ENCODE results near the gene ASCL5. TPM values are rescaled to one million over a fixed set of nuclear protein-coding genes. Genes with fewer than 3 reads are reported as not detected.

Gene ASCL5
- total RNA-seq, 4 donors from 2014 or later = not detected

DNA sequence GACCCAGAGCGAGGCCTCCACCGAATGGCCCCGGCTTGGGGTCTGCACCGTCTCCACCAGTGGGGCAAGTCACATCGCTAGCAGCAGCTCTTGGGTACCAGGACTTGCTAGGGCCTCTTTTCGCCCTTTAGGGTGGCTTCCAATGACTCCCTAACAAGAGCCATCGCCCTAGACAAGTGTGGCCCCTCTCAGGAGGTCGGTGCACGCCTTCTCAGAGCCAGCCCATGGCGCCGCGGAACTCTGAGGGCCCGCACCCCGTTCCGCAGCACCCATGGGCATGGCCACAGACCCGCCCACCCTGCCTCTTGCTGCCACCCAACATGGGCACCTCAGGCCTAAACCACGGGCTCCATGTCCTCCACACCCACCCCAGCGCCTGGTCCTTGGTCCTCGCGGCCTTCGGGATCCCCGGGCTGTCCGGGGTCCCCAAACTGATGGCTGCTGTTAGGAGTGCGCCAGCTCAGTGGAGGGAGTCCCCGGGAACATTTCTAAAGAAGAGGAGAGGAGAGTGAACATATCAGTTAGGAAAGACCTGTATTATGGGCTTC, 11.5 kb downstream of the ASCL5 start:
- Histone ChIP-seq H3K27ac (no peak overlapping the region), H3K4me3 (peak overlapping the region in 1 of 2 donors; percentile 64), H3K27me3 (peaks cover 12% of the 10 kb centered on the region), H3K9me3 (no peaks in the 10 kb centered on the region), H3K36me3 (no peaks in the 10 kb centered on the region), H3K4me1 (peaks cover 0 to 32% (median 0%) of the 10 kb centered on the region in 3 donors)
- ATAC-seq = no peak
- TF ChIP-seq, protein P1, sequence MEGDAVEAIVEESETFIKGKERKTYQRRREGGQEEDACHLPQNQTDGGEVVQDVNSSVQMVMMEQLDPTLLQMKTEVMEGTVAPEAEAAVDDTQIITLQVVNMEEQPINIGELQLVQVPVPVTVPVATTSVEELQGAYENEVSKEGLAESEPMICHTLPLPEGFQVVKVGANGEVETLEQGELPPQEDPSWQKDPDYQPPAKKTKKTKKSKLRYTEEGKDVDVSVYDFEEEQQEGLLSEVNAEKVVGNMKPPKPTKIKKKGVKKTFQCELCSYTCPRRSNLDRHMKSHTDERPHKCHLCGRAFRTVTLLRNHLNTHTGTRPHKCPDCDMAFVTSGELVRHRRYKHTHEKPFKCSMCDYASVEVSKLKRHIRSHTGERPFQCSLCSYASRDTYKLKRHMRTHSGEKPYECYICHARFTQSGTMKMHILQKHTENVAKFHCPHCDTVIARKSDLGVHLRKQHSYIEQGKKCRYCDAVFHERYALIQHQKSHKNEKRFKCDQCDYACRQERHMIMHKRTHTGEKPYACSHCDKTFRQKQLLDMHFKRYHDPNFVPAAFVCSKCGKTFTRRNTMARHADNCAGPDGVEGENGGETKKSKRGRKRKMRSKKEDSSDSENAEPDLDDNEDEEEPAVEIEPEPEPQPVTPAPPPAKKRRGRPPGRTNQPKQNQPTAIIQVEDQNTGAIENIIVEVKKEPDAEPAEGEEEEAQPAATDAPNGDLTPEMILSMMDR (IDR thresholded peaks at IDR 0.05) = no peak
- no peak for TF ChIP-seq EP300 (IDR thresholded peaks at IDR 0.05)
- TF ChIP-seq POLR2A (IDR thresholded peaks at IDR 0.05) = no peak
- TF ChIP-seq POLR2AphosphoS5 (IDR thresholded peaks at IDR 0.05) = no peak
- WGBS, 2 donors (ENCODE audit: low coverage in 1 of 2) = 100% methylated on average over 2 to 4 of the region's 25 CpGs

DNA sequence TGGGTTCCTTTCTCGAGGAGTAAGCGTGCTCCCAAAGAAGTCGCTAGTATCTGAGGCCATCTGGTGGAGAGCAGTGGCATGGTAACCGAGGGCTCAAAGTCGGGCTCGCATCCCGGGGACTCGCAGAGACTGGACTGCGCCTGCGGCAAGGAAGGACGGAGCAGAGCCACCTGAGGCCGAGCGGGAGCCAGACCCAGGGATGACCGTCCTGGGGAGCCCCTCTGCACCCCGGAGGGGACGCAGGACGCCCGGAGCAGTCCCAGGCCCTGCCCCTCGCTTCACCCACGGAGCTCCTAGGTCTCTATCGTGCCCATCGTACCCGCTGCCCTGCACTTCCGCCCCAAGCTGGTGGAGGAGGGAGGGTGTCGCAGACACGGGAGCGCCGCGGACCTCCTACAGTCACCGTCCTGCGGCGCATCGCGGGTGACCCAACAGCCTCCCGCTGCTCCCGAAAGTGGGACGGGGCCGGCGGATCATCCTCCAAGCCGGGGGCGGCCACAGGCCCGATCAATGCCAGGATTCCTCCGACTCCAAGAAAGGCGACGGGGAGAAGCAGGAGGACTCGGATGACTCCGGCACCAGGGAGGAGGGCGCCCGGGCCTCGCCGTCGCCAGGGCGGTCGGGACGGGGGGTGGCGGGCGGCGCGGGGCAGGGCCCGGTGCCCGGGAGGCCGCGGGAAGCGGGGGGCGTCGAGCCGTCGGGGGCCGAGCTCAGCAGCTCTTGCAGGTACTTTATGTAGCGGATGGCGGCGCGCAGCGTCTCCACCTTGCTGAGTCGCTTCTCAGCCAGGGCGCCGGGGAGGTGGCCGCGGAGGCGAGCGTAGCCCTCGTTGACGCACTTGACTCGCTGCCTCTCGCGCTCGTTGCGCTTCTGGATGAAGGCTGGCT, 12.5 kb downstream of the ASCL5 start:
- WGBS, 2 donors (ENCODE audit: low coverage in 1 of 2) = no CpG with 5 or more reads among the region's 88 CpGs
- Histone ChIP-seq H3K9me3 (no peaks in the 10 kb centered on the region), H3K36me3 (no peaks in the 10 kb centered on the region), H3K4me3 (peak overlapping the region; percentile 29 to 64), H3K27me3 (peaks cover 5% of the 10 kb centered on the region), H3K4me1 (peaks cover 0 to 23% (median 0%) of the 10 kb centered on the region in 3 donors), H3K27ac (peak overlapping the region in 3 of 4 donors; percentile 44 to 76 (median 74))
- ATAC-seq = peak; percentile 93
- peak; percentile 68 for TF ChIP-seq POLR2AphosphoS5 (IDR thresholded peaks at IDR 0.05)
- TF ChIP-seq EP300 (IDR thresholded peaks at IDR 0.05) = no peak
- TF ChIP-seq, protein P1 (IDR thresholded peaks at IDR 0.05) = peak in 3 of 4 experiments; percentile 82 to 93 (median 88)
- peak in 1 of 2 donors; percentile 37 for TF ChIP-seq POLR2A (IDR thresholded peaks at IDR 0.05)

DNA sequence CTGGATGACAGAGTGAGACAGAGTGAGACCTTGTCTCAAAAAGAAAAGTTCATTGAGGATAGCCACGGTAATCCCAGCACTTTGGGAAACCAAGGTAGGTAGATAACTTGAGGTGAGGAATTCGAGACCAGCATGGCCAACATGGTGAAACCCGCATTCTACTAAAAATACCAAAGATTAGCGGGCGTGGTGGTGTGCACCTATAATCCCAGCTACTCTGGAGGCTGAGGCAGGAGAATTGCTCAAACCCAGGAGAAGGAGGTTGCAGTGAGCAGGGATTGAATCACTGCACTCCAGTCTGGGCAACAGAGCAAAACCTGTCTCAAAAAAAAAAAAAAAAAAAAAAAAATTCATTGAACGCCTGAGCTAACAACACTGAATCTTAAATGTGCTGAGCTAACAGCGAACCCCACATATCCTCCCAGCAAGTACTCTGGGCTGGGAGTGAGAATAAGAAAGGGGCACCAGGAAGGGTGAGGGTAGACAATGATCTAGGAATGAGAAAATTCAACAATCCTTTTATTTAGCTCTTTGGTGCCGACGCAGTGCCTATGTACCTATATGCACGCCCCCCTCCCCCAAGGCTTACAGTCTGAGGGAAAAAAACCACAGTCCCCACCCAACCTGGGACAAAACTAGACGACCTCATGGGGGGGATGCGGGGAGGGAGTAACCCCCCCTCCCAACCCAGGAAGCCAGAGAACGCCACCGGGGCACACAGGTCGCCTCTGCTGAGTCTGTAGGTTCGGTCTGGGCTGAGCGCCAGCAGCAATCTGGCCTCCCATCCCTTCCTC, 13.3 kb downstream of the ASCL5 start:
- H3K4me1 ChIP-seq = peaks cover 0 to 19% (median 0%) of the 10 kb centered on the region in 3 donors
- peak overlapping the region in 1 of 2 donors; percentile 64 for H3K4me3 ChIP-seq
- no peaks in the 10 kb centered on the region for H3K9me3 ChIP-seq
- ATAC-seq = no peak
- H3K36me3 ChIP-seq = no peaks in the 10 kb centered on the region
- peaks cover 5% of the 10 kb centered on the region for H3K27me3 ChIP-seq
- 49 to 66% methylated on average over 10 to 12 of the region's 17 CpGs for WGBS, 2 donors (ENCODE audit: low coverage in 1 of 2)
- TF ChIP-seq POLR2AphosphoS5 (IDR thresholded peaks at IDR 0.05) (no peak), POLR2A (IDR thresholded peaks at IDR 0.05) (no peak), EP300 (IDR thresholded peaks at IDR 0.05) (no peak)
- TF ChIP-seq, protein P1 (IDR thresholded peaks at IDR 0.05) = no peak
- peak overlapping the region in 2 of 4 donors; percentile 44 to 74 for H3K27ac ChIP-seq

DNA sequence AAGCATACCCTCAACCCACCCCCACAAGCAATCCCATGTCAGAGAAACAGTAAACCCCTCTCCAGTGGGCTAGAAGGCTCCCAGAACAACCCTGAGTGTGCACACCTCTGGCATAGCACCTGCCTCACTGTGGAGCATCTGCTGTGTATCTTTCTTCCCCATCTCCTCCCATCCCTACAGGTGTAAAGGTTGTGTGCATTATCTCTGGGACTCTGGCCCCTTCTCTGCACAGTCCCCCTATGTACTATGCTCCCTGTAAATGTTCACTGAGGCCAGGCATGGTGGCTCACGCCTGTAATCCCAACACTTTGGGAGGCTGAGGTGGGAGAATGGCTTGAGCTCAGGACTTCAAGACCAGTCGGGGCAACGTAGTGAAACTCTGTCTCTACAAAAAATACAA, 14.1 kb downstream of the ASCL5 start:
- Histone ChIP-seq H3K9me3 (no peaks in the 10 kb centered on the region), H3K36me3 (no peaks in the 10 kb centered on the region), H3K27me3 (peaks cover 5% of the 10 kb centered on the region), H3K4me3 (no peak overlapping the region), H3K4me1 (peaks cover 0 to 19% (median 0%) of the 10 kb centered on the region in 3 donors), H3K27ac (no peak overlapping the region)
- WGBS, 2 donors (ENCODE audit: low coverage in 1 of 2) = no CpG with 5 or more reads among the region's 3 CpGs
- no peak for ATAC-seq
- TF ChIP-seq POLR2AphosphoS5 (IDR thresholded peaks at IDR 0.05) (no peak), POLR2A (IDR thresholded peaks at IDR 0.05) (no peak), EP300 (IDR thresholded peaks at IDR 0.05) (no peak)
- TF ChIP-seq, protein P1 (IDR thresholded peaks at IDR 0.05) = no peak
